ENCODE data around the gene ZBTB42.
A peak's percentile ranks its signal among the peaks of the same experiment; 100 is the strongest.

ZBTB42 gene

GRCh38 chr14:104794099-104794498 is 6.8 kb upstream of the ZBTB42 start:
- no peaks in the 10 kb centered on the region for H3K9me3 Mint-ChIP-seq
- peaks cover 46% of the 10 kb centered on the region for H3K4me1 Mint-ChIP-seq (ENCODE audit: low read depth)
- peak overlapping the region; percentile 92 for H3K4me3 Mint-ChIP-seq
- peaks cover 38% of the 10 kb centered on the region for H3K36me3 Mint-ChIP-seq (ENCODE audit: low read depth)
- H3K27ac Mint-ChIP-seq = peak overlapping the region; percentile 86
- H3K27me3 Mint-ChIP-seq = peaks cover 3% of the 10 kb centered on the region
- DNase-seq = peak; percentile 71

- Mint-ChIP-seq H3K27me3 (peaks cover 6% of the 10 kb centered on the region), H3K9me3 (no peaks in the 10 kb centered on the region), H3K36me3 (ENCODE audit: low read depth) (peaks cover 33% of the 10 kb centered on the region), H3K27ac (peak overlapping the region; percentile 86), H3K4me1 (ENCODE audit: low read depth) (peaks cover 43% of the 10 kb centered on the region), H3K4me3 (peak overlapping the region; percentile 92)
- DNase-seq = peak; percentile 53
These were observed 6.3 kb upstream of the ZBTB42 start for GRCh38 chr14:104794631-104794992.

- Mint-ChIP-seq H3K27ac (peak within 1 kb of the TSS; percentile 86), H3K36me3 (ENCODE audit: low read depth) (peaks cover 29% of the 10 kb centered on the region), H3K9me3 (no peaks in the 10 kb centered on the region), H3K4me3 (peak within 1 kb of the TSS; percentile 92), H3K27me3 (peaks cover 6% of the 10 kb centered on the region), H3K4me1 (ENCODE audit: low read depth) (peaks cover 43% of the 10 kb centered on the region)
- peak; percentile 59 for DNase-seq
These were observed 5.7 kb upstream of the ZBTB42 start, which contains the start of gene AKT1 for GRCh38 chr14:104794993-104795780. AKT1 (minus strand) TSS chr14:104795748; CDS start chr14:104792643, 3,105 bp downstream.

- Mint-ChIP-seq H3K27me3 (peaks cover 6% of the 10 kb centered on the region), H3K4me3 (peak overlapping the region; percentile 72), H3K9me3 (no peaks in the 10 kb centered on the region), H3K27ac (peak overlapping the region; percentile 83), H3K4me1 (ENCODE audit: low read depth) (peaks cover 40% of the 10 kb centered on the region), H3K36me3 (ENCODE audit: low read depth) (peaks cover 24% of the 10 kb centered on the region)
- peak; percentile 76 for DNase-seq
These were observed 4.9 kb upstream of the ZBTB42 start for GRCh38 chr14:104795781-104796686.

- Mint-ChIP-seq H3K27ac (no peak overlapping the region), H3K9me3 (no peaks in the 10 kb centered on the region)
These were observed 4.2 kb upstream of the ZBTB42 start for GRCh38 chr14:104796687-104797081.

GRCh38 chr14:104797115-104798044 is 3.5 kb upstream of the ZBTB42 start:
- peaks cover 6% of the 10 kb centered on the region for H3K27me3 Mint-ChIP-seq

More at GRCh38 chr14:104796687-104797081, 4.2 kb upstream of the ZBTB42 start:
- DNase-seq = no peak
- peaks cover 18% of the 10 kb centered on the region for H3K36me3 Mint-ChIP-seq (ENCODE audit: low read depth)
- peaks cover 44% of the 10 kb centered on the region for H3K4me1 Mint-ChIP-seq (ENCODE audit: low read depth)
- H3K27me3 Mint-ChIP-seq = peaks cover 6% of the 10 kb centered on the region
- peak overlapping the region; percentile 72 for H3K4me3 Mint-ChIP-seq

GRCh38 chr14:104798300-104799243 is 2.3 kb upstream of the ZBTB42 start:
- Mint-ChIP-seq H3K27me3 (peaks cover 6% of the 10 kb centered on the region), H3K36me3 (ENCODE audit: low read depth) (peaks cover 12% of the 10 kb centered on the region), H3K27ac (no peak overlapping the region), H3K9me3 (no peaks in the 10 kb centered on the region), H3K4me1 (ENCODE audit: low read depth) (peaks cover 43% of the 10 kb centered on the region), H3K4me3 (no peak overlapping the region)
- DNase-seq = no peak

More at GRCh38 chr14:104797115-104798044, 3.5 kb upstream of the ZBTB42 start:
- DNase-seq = no peak
- Mint-ChIP-seq H3K9me3 (no peaks in the 10 kb centered on the region), H3K4me1 (ENCODE audit: low read depth) (peaks cover 51% of the 10 kb centered on the region), H3K27ac (peak overlapping the region; percentile 33), H3K4me3 (no peak overlapping the region), H3K36me3 (ENCODE audit: low read depth) (peaks cover 17% of the 10 kb centered on the region)

- Mint-ChIP-seq H3K4me3 (peak overlapping the region; percentile 59), H3K4me1 (ENCODE audit: low read depth) (peaks cover 41% of the 10 kb centered on the region), H3K36me3 (ENCODE audit: low read depth) (peaks cover 7% of the 10 kb centered on the region), H3K9me3 (no peaks in the 10 kb centered on the region), H3K27ac (peak overlapping the region; percentile 67), H3K27me3 (peaks cover 6% of the 10 kb centered on the region)
- DNase-seq = no peak
These were observed 1.5 kb upstream of the ZBTB42 start for GRCh38 chr14:104799244-104800014.

- Mint-ChIP-seq H3K27me3 (peaks cover 6% of the 10 kb centered on the region), H3K27ac (peak overlapping the region; percentile 67), H3K4me1 (ENCODE audit: low read depth) (peaks cover 39% of the 10 kb centered on the region), H3K4me3 (peak overlapping the region; percentile 59), H3K36me3 (ENCODE audit: low read depth) (peaks cover 3% of the 10 kb centered on the region), H3K9me3 (no peaks in the 10 kb centered on the region)
- peak; percentile 85 for DNase-seq
These were observed 708 bp upstream of the ZBTB42 start for GRCh38 chr14:104800015-104800770.

GRCh38 chr14:104801520-104802393 is 856 bp downstream of the ZBTB42 start:
- no peaks in the 10 kb centered on the region for H3K9me3 Mint-ChIP-seq
- no peak overlapping the region for H3K27ac Mint-ChIP-seq
- no peak for DNase-seq
- peaks cover 32% of the 10 kb centered on the region for H3K4me1 Mint-ChIP-seq (ENCODE audit: low read depth)
- peaks cover 3% of the 10 kb centered on the region for H3K36me3 Mint-ChIP-seq (ENCODE audit: low read depth)
- H3K4me3 Mint-ChIP-seq = peak overlapping the region; percentile 80
- H3K27me3 Mint-ChIP-seq = peaks cover 6% of the 10 kb centered on the region

GRCh38 chr14:104802394-104803184 is 1.7 kb downstream of the ZBTB42 start:
- Mint-ChIP-seq H3K4me3 (peak overlapping the region; percentile 53), H3K27me3 (peaks cover 6% of the 10 kb centered on the region), H3K4me1 (ENCODE audit: low read depth) (peaks cover 29% of the 10 kb centered on the region), H3K27ac (no peak overlapping the region), H3K9me3 (no peaks in the 10 kb centered on the region), H3K36me3 (ENCODE audit: low read depth) (peaks cover 3% of the 10 kb centered on the region)
- DNase-seq = no peak
